GM21367 (cell line): ENCODE data around the gene DNASE2.

Experiments
- ATAC-seq: cut with Tn5 transposase; IDR thresholded peaks from one replicate; pipeline ENCODE4 v1.9.1; 2021; ENCODE audit not compliant: unreplicated experiment

DNASE2 gene

GRCh38 chr19:12836529-12836863 is 44.8 kb downstream of the DNASE2 start:
- no peak for ATAC-seq

GRCh38 chr19:12834976-12835757 is 46.1 kb downstream of the DNASE2 start:
- ATAC-seq: no peak

- no peak for ATAC-seq
Observed at GRCh38 chr19:12834566-12834943, 46.7 kb downstream of the DNASE2 start, which contains the start of gene RTBDN. RTBDN (minus strand) TSS chr19:12834579; CDS start chr19:12829979, 4,600 bp downstream.

GRCh38 chr19:12833738-12834565 is 47.3 kb downstream of the DNASE2 start:
- ATAC-seq: no peak

GRCh38 chr19:12833418-12833737 is 47.9 kb downstream of the DNASE2 start:
- ATAC-seq: no peak

- no peak for ATAC-seq
Observed at GRCh38 chr19:12828494-12828893, 52.8 kb downstream of the DNASE2 start.

- no peak for ATAC-seq
Observed at GRCh38 chr19:12825254-12826131, 55.8 kb downstream of the DNASE2 start.
